Left lung (tissue), 10 donors: ENCODE results near the gene POLE3. TPM values are rescaled to one million over a fixed set of nuclear protein-coding genes. Genes with fewer than 3 reads are reported as not detected.

Experiments used
- ATAC-seq: fragments of 200-7000 bp; cut with Tn5 transposase; one replicate; pipeline ENCODE4 v1.9.1; 2020; ENCODE audit warnings: moderate library complexity
- DNase-seq, 4 donors: peaks; one replicate each; pipeline ENCODE4 v3.0.0-alpha.2; 2013 to 2020
- H3K27ac ChIP-seq, 2 donors: fragments of 200-600 bp; sonication (generic) in 1 of 2; one replicate each; pipeline versions ENCODE4 v1.5.0 to v1.8.0; 2020 to 2021
- H3K27me3 ChIP-seq, 2 donors: fragments of 200-600 bp; sonication (generic) in 1 of 2; one replicate each; pipeline versions ENCODE4 v1.5.0 to v1.8.0; 2020 to 2021
- H3K36me3 ChIP-seq, 2 donors: fragments of 200-600 bp; sonication (generic) in 1 of 2; one replicate each; pipeline versions ENCODE4 v1.5.0 to v1.8.0; 2020 to 2021
- H3K4me1 ChIP-seq, 2 donors: fragments of 200-600 bp; one replicate each; pipeline ENCODE4 v1.8.0; 2021
- H3K4me3 ChIP-seq, 2 donors: fragments of 200-600 bp; sonication (generic) in 1 of 2; one replicate each; pipeline versions ENCODE4 v1.5.0 to v1.8.0; 2020 to 2021; ENCODE audit warnings: mild to moderate bottlenecking in 1 of 2
- H3K9me3 ChIP-seq, 2 donors: fragments of 200-600 bp; sonication (generic) in 1 of 2; one replicate each; pipeline versions ENCODE4 v1.5.0 to v1.8.0; 2020 to 2021
- intact Hi-C, 2 donors: fragments of 100-400 bp; cut with DNase I; formaldehyde crosslinking; loops; one replicate each; pipeline versions ENCODE4 v1.11.2 to v1.14.2; 2022
- polyA plus RNA-seq, 6 donors: library from polyadenylated mRNA; unstranded; fragments of 120-200 nt; gene quantifications; one replicate each; pipeline ENCODE4 v1.2.1, GENCODE V29; 2013; ENCODE audit not compliant: insufficient read length in 6 of 6
- total RNA-seq, 2 donors: library from RNA; stranded (reverse); fragmentation: NEBNext Ultra II Directional; extraction: Animal tissue kit (Norgen Biotek cat#: 25700); gene quantifications; one replicate each; pipeline ENCODE4 v1.2.1, GENCODE V29; 2021
- TF ChIP-seq, protein P1 (sequence below), 2 donors: fragments of 200-600 bp; sonication (generic) in 1 of 2; IDR thresholded peaks; one replicate each; pipeline versions ENCODE4 v1.5.0 to v1.8.0; 2021; ENCODE audit warnings: antibody characterized with exemption in 2 of 2
- donor health status: DM: no; HTN: yes; CAD: no.
- donor health status: DM: no; HTN: no; CAD: no.

The POLE3 gene
- total and polyA plus RNA-seq, 8 donors, result 24.1 to 69.0 (median 64.5) TPM

DNA sequence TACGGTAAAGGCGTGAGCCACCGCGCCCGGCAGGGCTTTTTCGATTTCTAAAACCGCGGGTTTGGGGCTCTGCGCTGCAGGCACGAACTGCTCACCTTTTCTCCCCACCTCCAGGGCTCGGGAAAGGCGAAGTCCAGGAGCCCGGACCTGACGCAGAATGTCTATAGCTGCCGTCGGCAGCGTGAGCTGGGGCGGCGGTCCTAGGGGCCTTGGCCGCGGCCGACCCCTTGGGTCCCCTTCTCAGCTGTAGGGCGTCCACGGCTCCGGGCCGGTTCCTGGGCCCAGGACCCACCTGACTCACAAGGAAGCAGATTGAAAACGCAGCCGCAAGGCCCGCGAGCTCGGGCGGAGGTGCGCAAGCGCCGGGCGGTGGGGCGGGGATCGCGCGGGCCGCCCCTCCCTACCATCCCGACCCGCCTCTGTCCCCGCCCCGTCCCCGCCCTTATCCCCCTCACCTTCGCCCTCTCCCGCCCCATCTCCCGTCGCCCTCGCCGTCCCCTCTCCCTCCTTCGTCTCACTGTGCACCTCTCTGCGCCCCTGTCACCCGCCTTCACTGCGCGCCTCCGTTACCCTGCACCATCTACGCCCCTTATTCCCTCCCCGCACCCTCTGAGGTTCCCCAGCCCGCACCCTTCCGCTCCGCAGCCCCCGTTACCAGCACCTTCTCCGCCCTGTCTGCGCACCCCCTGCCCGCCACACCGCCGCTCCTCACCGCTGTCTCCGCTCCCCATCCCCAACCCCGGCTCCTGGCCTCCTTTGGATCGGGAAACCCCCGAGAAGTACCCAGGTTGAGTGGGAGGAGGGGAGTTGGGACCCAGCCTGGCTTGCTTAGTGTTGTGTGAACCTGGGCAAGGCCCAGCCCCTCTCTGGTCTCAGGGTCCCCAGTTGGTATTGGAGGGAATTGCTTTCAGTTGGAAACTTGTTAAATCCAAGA, 33.6 kb downstream of the POLE3 start, which contains the start of gene HDHD3:
HDHD3 (minus strand) TSS at position 353 of the 934 bp plus-strand sequence. CDS start 2,632 bp downstream, outside the sequence.
- Histone ChIP-seq H3K27ac (peak within 1 kb of the TSS; percentile 67 to 79), H3K36me3 (peaks cover 0 to 19% of the 10 kb centered on the region in 2 donors), H3K9me3 (no peaks in the 10 kb centered on the region), H3K4me1 (peaks cover 0 to 9% of the 10 kb centered on the region in 2 donors), H3K4me3 (peak within 1 kb of the TSS; percentile 59 to 83), H3K27me3 (no peaks in the 10 kb centered on the region)
- intact Hi-C loops, result no loop called here
- ATAC-seq (peak; percentile 97), DNase-seq (peak; percentile 73 to 95 (median 87))
- TF ChIP-seq, protein P1, sequence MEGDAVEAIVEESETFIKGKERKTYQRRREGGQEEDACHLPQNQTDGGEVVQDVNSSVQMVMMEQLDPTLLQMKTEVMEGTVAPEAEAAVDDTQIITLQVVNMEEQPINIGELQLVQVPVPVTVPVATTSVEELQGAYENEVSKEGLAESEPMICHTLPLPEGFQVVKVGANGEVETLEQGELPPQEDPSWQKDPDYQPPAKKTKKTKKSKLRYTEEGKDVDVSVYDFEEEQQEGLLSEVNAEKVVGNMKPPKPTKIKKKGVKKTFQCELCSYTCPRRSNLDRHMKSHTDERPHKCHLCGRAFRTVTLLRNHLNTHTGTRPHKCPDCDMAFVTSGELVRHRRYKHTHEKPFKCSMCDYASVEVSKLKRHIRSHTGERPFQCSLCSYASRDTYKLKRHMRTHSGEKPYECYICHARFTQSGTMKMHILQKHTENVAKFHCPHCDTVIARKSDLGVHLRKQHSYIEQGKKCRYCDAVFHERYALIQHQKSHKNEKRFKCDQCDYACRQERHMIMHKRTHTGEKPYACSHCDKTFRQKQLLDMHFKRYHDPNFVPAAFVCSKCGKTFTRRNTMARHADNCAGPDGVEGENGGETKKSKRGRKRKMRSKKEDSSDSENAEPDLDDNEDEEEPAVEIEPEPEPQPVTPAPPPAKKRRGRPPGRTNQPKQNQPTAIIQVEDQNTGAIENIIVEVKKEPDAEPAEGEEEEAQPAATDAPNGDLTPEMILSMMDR (IDR thresholded peaks at IDR 0.05), result no peak

DNA sequence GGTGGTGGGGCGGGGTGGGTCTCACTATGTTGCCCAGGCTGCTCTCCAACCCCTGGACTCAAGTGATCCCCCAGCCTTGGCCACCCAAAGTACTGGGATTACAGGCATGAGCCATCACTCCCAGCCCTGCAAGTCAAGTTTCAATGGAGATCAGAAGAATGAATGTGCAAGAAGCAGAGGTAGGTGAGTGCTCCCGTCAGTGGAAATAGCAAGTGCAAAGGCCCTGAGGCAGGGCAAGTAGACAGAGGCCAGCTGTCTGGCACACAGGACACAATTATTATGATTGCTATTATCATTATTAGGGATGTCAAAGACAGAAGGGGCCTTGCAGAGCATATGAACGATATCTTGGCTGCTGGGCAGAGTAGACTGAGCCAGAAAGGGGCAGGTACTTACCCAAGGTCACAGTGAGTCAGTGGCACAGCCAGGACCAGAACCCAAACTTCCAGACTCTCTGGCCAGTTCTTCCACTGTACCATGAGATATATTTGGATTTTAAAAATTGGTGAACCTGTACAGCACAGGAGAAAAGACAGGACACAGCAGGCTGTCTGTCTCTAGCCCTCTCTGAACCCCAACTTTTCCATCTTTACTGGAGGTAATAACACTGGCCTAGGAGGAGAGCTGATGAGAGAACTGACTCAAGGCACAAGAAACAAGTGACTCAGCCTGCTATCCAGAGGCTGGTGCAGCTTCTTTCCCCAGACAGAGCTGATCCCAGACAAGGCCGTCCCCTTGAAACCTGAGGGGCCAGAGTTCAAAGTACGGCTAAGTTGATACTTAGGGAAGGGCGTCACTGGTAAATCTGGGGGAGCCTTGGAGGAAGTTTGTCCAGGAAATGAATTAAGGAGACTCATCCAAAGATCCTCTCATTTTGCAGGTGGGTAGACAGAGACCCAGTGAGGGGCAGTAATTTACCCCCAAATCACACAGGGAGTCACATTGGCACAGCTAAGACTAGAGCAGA, 35.1 kb downstream of the POLE3 start:
- H3K27ac ChIP-seq, result no peak overlapping the region
- DNase-seq (no peak), ATAC-seq (no peak)
- peaks cover 0 to 9% of the 10 kb centered on the region in 2 donors for H3K4me1 ChIP-seq
- intact Hi-C loops, result no loop called here
- peak overlapping the region; percentile 59 to 83 for H3K4me3 ChIP-seq
- no peaks in the 10 kb centered on the region for H3K9me3 ChIP-seq
- TF ChIP-seq, protein P1 (IDR thresholded peaks at IDR 0.05), result no peak
- H3K36me3 ChIP-seq, result peaks cover 0 to 19% of the 10 kb centered on the region in 2 donors
- no peaks in the 10 kb centered on the region for H3K27me3 ChIP-seq

DNA sequence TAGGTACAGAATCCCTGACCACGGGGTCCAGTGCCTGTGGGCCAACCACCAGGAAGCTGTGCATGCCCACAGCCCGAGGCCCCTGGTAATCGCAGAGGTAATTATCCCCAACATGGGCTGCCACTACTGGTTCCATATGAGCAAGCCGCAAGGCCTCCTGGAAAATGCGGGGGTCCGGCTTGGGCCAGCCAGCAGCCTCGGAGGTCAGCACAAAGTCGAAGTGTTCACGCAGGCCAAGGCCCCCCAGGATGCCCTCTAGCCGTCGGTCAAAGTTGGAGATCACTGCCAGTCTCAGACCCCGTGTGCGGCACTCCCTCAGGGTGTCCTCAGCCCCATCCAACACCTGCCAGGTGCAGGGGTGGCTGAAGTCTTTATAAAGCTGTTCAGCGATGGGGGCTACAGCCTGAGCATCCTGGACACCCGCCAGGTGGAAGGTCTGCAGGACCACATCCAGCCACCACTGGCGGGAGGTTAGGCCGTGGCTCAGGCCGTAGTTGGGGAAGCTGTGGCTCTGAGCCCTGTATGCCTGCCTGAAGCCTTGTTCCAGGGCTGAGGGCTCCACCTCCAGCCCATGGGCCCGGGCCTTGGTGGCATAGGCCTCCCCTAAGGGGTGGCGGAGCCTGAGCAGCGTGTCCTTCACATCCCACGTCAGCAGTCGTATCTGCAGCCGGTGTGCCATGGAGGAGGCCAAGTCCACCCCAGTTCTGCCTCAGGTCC, 36.6 kb downstream of the POLE3 start:
- H3K27me3 ChIP-seq, result no peaks in the 10 kb centered on the region
- TF ChIP-seq, protein P1 (IDR thresholded peaks at IDR 0.05), result no peak
- H3K4me3 ChIP-seq, result no peak overlapping the region
- H3K27ac ChIP-seq, result no peak overlapping the region
- H3K36me3 ChIP-seq, result peaks cover 0 to 19% of the 10 kb centered on the region in 2 donors
- DNase-seq (no peak), ATAC-seq (no peak)
- intact Hi-C loops, result no loop called here
- no peaks in the 10 kb centered on the region for H3K9me3 ChIP-seq
- peaks cover 0 to 9% of the 10 kb centered on the region in 2 donors for H3K4me1 ChIP-seq

DNA sequence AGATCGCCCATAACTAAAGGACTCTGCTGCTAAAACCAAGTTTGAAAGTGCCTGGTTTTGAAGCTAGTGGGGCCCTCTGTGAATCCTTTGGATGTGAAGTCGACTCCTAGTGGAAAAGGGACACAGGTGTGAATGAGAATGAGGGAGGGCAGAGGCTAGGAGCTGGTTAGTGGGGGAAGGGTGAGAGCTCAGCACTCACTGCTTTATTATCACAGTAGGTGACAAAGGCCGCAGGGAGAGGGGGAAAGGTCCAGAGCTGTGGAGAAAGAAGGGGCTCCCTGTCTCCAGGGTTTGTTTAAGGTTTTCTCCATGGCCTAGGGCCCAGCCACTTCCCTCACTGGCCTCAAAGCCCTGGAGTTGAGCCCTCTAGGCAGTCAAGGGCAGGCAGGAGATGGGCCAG, 37.2 kb downstream of the POLE3 start:
- DNase-seq (no peak), ATAC-seq (no peak)
- TF ChIP-seq, protein P1 (IDR thresholded peaks at IDR 0.05), result no peak
- intact Hi-C loops, result no loop called here
- H3K9me3 ChIP-seq, result no peaks in the 10 kb centered on the region
- no peak overlapping the region for H3K4me3 ChIP-seq
- H3K27me3 ChIP-seq, result no peaks in the 10 kb centered on the region
- peaks cover 0 to 9% of the 10 kb centered on the region in 2 donors for H3K4me1 ChIP-seq
- peaks cover 0 to 19% of the 10 kb centered on the region in 2 donors for H3K36me3 ChIP-seq
- H3K27ac ChIP-seq, result no peak overlapping the region
